Activated naive CD4-positive, alpha-beta T cell treated with anti-CD3 and anti-CD28 coated beads, Interleukin-2, amount 10 ng/mL, durations not matched to agents 7 days and 5 days (primary cell): ENCODE data around the gene LRRC49.
A peak's percentile ranks its signal among the peaks of the same experiment; 100 is the strongest.
"Not testable (repeated sequence)": the region's sequence is repeated elsewhere in the genome, so short reads cannot be mapped to it uniquely, and the experiment has no call there.

Experiments
- CTCF ChIA-PET: fragments of 350-600 bp; sonication (Branson Sonifier 250); formaldehyde crosslinking; loops from one replicate; lab custom pipeline; 2021; ENCODE audit warnings: antibody characterized with exemption; lab: Charles Lee
- DNase-seq: peaks from one replicate; pipeline ENCODE4 v3.0.0-alpha.2; 2020
- H3K27ac Mint-ChIP-seq: one replicate; pipeline ENCODE4 v1.8.0; 2021; ENCODE audit warnings: mild to moderate bottlenecking, moderate library complexity, mixed read lengths
- H3K27me3 Mint-ChIP-seq: one replicate; pipeline ENCODE4 v1.8.0; 2021; ENCODE audit warnings: mild to moderate bottlenecking, mixed read lengths
- H3K36me3 Mint-ChIP-seq: one replicate; pipeline ENCODE4 v1.8.0; 2021; ENCODE audit warnings: mixed read lengths
- H3K4me1 Mint-ChIP-seq: one replicate; pipeline ENCODE4 v1.8.0; 2021; ENCODE audit warnings: mixed read lengths
- H3K4me3 Mint-ChIP-seq: one replicate; pipeline ENCODE4 v1.8.0; 2021; ENCODE audit warnings: mild to moderate bottlenecking, moderate library complexity, mixed read lengths
- H3K9me3 Mint-ChIP-seq: one replicate; pipeline ENCODE4 v1.8.0; 2021; ENCODE audit warnings: mixed read lengths

The LRRC49 gene

GRCh38 chr15:70858614-70859321, 33.9 kb upstream of the LRRC49 start:
- H3K36me3 Mint-ChIP-seq, DNase-seq: not testable (repeated sequence)

GRCh38 chr15:70859322-70859908, 33.2 kb upstream of the LRRC49 start:
- no peak overlapping the region for H3K27ac Mint-ChIP-seq
- no peak overlapping the region for H3K4me3 Mint-ChIP-seq
- peaks cover 40% of the 10 kb centered on the region for H3K27me3 Mint-ChIP-seq
- no peaks in the 10 kb centered on the region for H3K9me3 Mint-ChIP-seq
- no peak for DNase-seq
- H3K4me1 Mint-ChIP-seq, result peaks cover 3% of the 10 kb centered on the region
- CTCF ChIA-PET, result no interaction called here
- H3K36me3 Mint-ChIP-seq, result no peaks in the 10 kb centered on the region

More at GRCh38 chr15:70858614-70859321, 33.9 kb upstream of the LRRC49 start:
- H3K27me3 Mint-ChIP-seq, result peaks cover 41% of the 10 kb centered on the region
- CTCF ChIA-PET, H3K9me3 Mint-ChIP-seq, H3K27ac Mint-ChIP-seq, H3K4me3 Mint-ChIP-seq, H3K4me1 Mint-ChIP-seq: not testable (repeated sequence)

- H3K27me3 Mint-ChIP-seq, result peaks cover 34% of the 10 kb centered on the region
- peak overlapping the region; percentile 12 for H3K27ac Mint-ChIP-seq
- no peak overlapping the region for H3K4me3 Mint-ChIP-seq
- H3K4me1 Mint-ChIP-seq, result no peaks in the 10 kb centered on the region
- no peaks in the 10 kb centered on the region for H3K36me3 Mint-ChIP-seq
- CTCF ChIA-PET, result no interaction called here
- no peak for DNase-seq
- H3K9me3 Mint-ChIP-seq, result no peaks in the 10 kb centered on the region
Measured at GRCh38 chr15:70859998-70860397, 32.6 kb upstream of the LRRC49 start.

- H3K27me3 Mint-ChIP-seq, result peaks cover 20% of the 10 kb centered on the region
- H3K4me1 Mint-ChIP-seq, result no peaks in the 10 kb centered on the region
- DNase-seq, result no peak
- H3K27ac Mint-ChIP-seq, result no peak overlapping the region
- CTCF ChIA-PET, result no interaction called here
- H3K4me3 Mint-ChIP-seq, result no peak overlapping the region
- no peaks in the 10 kb centered on the region for H3K36me3 Mint-ChIP-seq
- no peaks in the 10 kb centered on the region for H3K9me3 Mint-ChIP-seq
Measured at GRCh38 chr15:70863450-70864218, 29.0 kb upstream of the LRRC49 start.

- DNase-seq, result no peak
- Mint-ChIP-seq H3K9me3 (no peaks in the 10 kb centered on the region), H3K36me3 (no peaks in the 10 kb centered on the region), H3K27ac (no peak overlapping the region), H3K27me3 (peaks cover 17% of the 10 kb centered on the region), H3K4me3 (no peak overlapping the region), H3K4me1 (no peaks in the 10 kb centered on the region)
- CTCF ChIA-PET, result no interaction called here
Measured at GRCh38 chr15:70866982-70867641, 25.5 kb upstream of the LRRC49 start.

- CTCF ChIA-PET, result no interaction called here
- Mint-ChIP-seq H3K36me3 (no peaks in the 10 kb centered on the region), H3K27ac (no peak overlapping the region), H3K27me3 (peaks cover 12% of the 10 kb centered on the region), H3K4me1 (no peaks in the 10 kb centered on the region), H3K9me3 (no peaks in the 10 kb centered on the region), H3K4me3 (no peak overlapping the region)
- DNase-seq, result no peak
Measured at GRCh38 chr15:70867911-70868467, 24.6 kb upstream of the LRRC49 start.

GRCh38 chr15:70869346-70869745, 23.3 kb upstream of the LRRC49 start:
- Mint-ChIP-seq H3K27ac (no peak overlapping the region), H3K36me3 (no peaks in the 10 kb centered on the region), H3K27me3 (peaks cover 8% of the 10 kb centered on the region), H3K9me3 (no peaks in the 10 kb centered on the region), H3K4me3 (no peak overlapping the region), H3K4me1 (no peaks in the 10 kb centered on the region)
- no peak for DNase-seq
- CTCF ChIA-PET, result interaction anchor here (0.9 kb wide), 1 partner anchor 45 kb away, joined by 4 read pairs; no protein-coding TSS in a partner anchor

- no peak for DNase-seq
- no peak overlapping the region for H3K4me3 Mint-ChIP-seq
- no peaks in the 10 kb centered on the region for H3K9me3 Mint-ChIP-seq
- CTCF ChIA-PET, result no interaction called here
- no peaks in the 10 kb centered on the region for H3K36me3 Mint-ChIP-seq
- no peaks in the 10 kb centered on the region for H3K4me1 Mint-ChIP-seq
- peaks cover 9% of the 10 kb centered on the region for H3K27me3 Mint-ChIP-seq
- H3K27ac Mint-ChIP-seq, result no peak overlapping the region
Measured at GRCh38 chr15:70870051-70870450, 22.6 kb upstream of the LRRC49 start.

GRCh38 chr15:70871490-70871889, 21.1 kb upstream of the LRRC49 start:
- H3K27me3 Mint-ChIP-seq, H3K9me3 Mint-ChIP-seq, H3K27ac Mint-ChIP-seq, H3K36me3 Mint-ChIP-seq, H3K4me1 Mint-ChIP-seq, DNase-seq, CTCF ChIA-PET, H3K4me3 Mint-ChIP-seq: not testable (repeated sequence)

- Mint-ChIP-seq H3K4me3 (no peak overlapping the region), H3K4me1 (no peaks in the 10 kb centered on the region)
Measured at GRCh38 chr15:70873232-70874054, 19.2 kb upstream of the LRRC49 start.

GRCh38 chr15:70875001-70875782, 17.4 kb upstream of the LRRC49 start:
- Mint-ChIP-seq H3K4me3 (no peak overlapping the region), H3K4me1 (no peaks in the 10 kb centered on the region), H3K27me3 (peaks cover 9% of the 10 kb centered on the region), H3K9me3 (no peaks in the 10 kb centered on the region), H3K36me3 (no peaks in the 10 kb centered on the region), H3K27ac (no peak overlapping the region)
- CTCF ChIA-PET, result interaction anchor here (0.9 kb wide), 1 partner anchor 61 kb away, joined by 3 read pairs; no protein-coding TSS in a partner anchor
- DNase-seq, result no peak

More at GRCh38 chr15:70873232-70874054, 19.2 kb upstream of the LRRC49 start:
- Mint-ChIP-seq H3K27ac (no peak overlapping the region), H3K9me3 (no peaks in the 10 kb centered on the region), H3K36me3 (no peaks in the 10 kb centered on the region), H3K27me3 (peaks cover 5% of the 10 kb centered on the region)
- CTCF ChIA-PET, result no interaction called here
- no peak for DNase-seq

GRCh38 chr15:70876011-70876410, 16.6 kb upstream of the LRRC49 start:
- Mint-ChIP-seq H3K27ac (no peak overlapping the region), H3K27me3 (peaks cover 9% of the 10 kb centered on the region), H3K4me1 (no peaks in the 10 kb centered on the region)

GRCh38 chr15:70876683-70877082, 15.9 kb upstream of the LRRC49 start:
- no peaks in the 10 kb centered on the region for H3K9me3 Mint-ChIP-seq
- H3K4me1 Mint-ChIP-seq, result no peaks in the 10 kb centered on the region
- DNase-seq, result no peak
- no peak overlapping the region for H3K27ac Mint-ChIP-seq
- no peaks in the 10 kb centered on the region for H3K36me3 Mint-ChIP-seq
- CTCF ChIA-PET, result no interaction called here
- peaks cover 9% of the 10 kb centered on the region for H3K27me3 Mint-ChIP-seq
- no peak overlapping the region for H3K4me3 Mint-ChIP-seq

More at GRCh38 chr15:70876011-70876410, 16.6 kb upstream of the LRRC49 start:
- CTCF ChIA-PET, result no interaction called here
- H3K4me3 Mint-ChIP-seq, result no peak overlapping the region
- H3K9me3 Mint-ChIP-seq, result no peaks in the 10 kb centered on the region
- DNase-seq, result no peak
- no peaks in the 10 kb centered on the region for H3K36me3 Mint-ChIP-seq
